Activated naive CD4-positive, alpha-beta T cell treated with anti-CD3 and anti-CD28 coated beads, Interleukin-2, amount 10 ng/mL, durations not matched to agents 7 days and 5 days (primary cell): ENCODE data around the gene MICAL2.

Experiments
- CTCF ChIA-PET: fragments of 350-600 bp; sonication (Branson Sonifier 250); formaldehyde crosslinking; loops from one replicate; lab custom pipeline; 2021; ENCODE audit warnings: antibody characterized with exemption; lab: Charles Lee
- DNase-seq: peaks from one replicate; pipeline ENCODE4 v3.0.0-alpha.2; 2020
- H3K27ac Mint-ChIP-seq: one replicate; pipeline ENCODE4 v1.8.0; 2021; ENCODE audit warnings: mild to moderate bottlenecking, moderate library complexity, mixed read lengths
- H3K27me3 Mint-ChIP-seq: one replicate; pipeline ENCODE4 v1.8.0; 2021; ENCODE audit warnings: mild to moderate bottlenecking, mixed read lengths
- H3K36me3 Mint-ChIP-seq: one replicate; pipeline ENCODE4 v1.8.0; 2021; ENCODE audit warnings: mixed read lengths
- H3K4me1 Mint-ChIP-seq: one replicate; pipeline ENCODE4 v1.8.0; 2021; ENCODE audit warnings: mixed read lengths
- H3K4me3 Mint-ChIP-seq: one replicate; pipeline ENCODE4 v1.8.0; 2021; ENCODE audit warnings: mild to moderate bottlenecking, moderate library complexity, mixed read lengths
- H3K9me3 Mint-ChIP-seq: one replicate; pipeline ENCODE4 v1.8.0; 2021; ENCODE audit warnings: mixed read lengths

Gene MICAL2

DNA sequence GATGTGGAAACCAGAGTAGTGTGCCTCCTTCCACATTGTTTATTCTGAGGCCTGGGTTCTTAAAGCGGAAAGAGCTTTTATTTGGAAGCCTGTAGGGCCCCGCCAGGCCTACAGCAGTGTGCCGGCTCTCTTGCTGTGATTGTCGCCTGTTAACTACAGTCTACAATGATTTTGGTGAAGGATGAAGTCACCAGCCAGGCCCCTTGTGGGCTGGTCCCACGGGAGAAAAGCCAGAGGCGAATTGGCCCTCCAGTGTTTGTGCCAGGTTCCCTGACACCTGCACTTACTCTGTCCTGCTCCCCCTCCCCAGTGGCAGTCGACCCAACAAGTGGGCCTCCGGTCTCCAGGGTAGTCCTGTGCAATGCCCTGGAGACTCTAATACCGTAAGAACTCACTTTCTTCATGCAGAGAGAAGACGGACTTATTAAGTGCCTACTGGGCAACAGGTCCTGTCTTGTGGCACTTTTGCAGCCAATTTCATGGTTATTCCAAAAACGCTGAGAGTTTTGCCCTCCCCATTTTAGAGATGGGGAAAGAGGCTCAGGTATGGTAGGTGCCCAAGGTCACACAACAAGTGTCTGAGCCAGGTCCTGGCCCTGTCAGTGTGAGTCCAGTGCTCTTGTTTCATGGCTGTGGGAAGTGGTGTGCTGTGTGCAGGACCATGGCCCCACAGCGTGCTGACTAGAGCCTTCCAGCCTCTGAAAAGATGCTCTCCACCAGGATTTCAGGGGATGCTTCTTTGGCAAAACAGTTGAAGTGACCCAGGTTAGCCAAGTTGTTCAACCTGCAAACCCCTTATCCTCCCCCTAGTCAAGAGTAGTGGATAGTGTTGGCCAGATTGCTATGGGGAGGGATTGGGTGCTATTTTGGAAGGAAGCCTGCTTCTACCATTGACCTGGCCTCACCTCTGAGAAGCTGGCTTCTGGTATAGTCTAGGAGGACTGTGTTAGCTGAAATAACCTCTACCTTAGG is 1.4 kb downstream of the MICAL2 start:
- H3K27me3 Mint-ChIP-seq: no peaks in the 10 kb centered on the region
- DNase-seq: no peak
- H3K4me1 Mint-ChIP-seq: peaks cover 39% of the 10 kb centered on the region
- H3K36me3 Mint-ChIP-seq: no peaks in the 10 kb centered on the region
- CTCF ChIA-PET: no interaction called here
- no peak overlapping the region for H3K27ac Mint-ChIP-seq
- no peaks in the 10 kb centered on the region for H3K9me3 Mint-ChIP-seq
- peak overlapping the region; percentile 67 for H3K4me3 Mint-ChIP-seq

DNA sequence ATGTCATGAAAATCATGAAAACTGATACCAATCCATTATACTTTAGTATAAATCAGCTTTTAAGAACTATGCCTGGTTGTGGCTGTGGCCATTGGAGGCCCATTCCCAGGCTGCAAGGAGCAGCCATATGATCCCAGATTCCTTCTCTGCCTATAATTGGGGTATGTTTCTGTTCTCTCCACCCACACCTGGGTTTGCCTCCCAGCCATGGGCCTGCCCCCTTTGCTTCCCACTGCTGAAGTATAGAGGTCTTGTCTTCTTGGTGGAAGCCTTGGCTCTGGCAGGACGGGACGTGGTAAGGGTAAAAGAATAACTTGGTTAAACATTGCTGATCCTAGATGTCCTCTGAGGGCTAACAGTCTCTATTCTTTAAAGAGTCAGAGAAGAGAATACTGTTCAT is 2.4 kb downstream of the MICAL2 start:
- no peak overlapping the region for H3K4me3 Mint-ChIP-seq
- no peaks in the 10 kb centered on the region for H3K36me3 Mint-ChIP-seq
- H3K27me3 Mint-ChIP-seq: no peaks in the 10 kb centered on the region
- no peak for DNase-seq
- CTCF ChIA-PET: no interaction called here
- no peaks in the 10 kb centered on the region for H3K9me3 Mint-ChIP-seq
- H3K4me1 Mint-ChIP-seq: peaks cover 40% of the 10 kb centered on the region
- no peak overlapping the region for H3K27ac Mint-ChIP-seq

DNA sequence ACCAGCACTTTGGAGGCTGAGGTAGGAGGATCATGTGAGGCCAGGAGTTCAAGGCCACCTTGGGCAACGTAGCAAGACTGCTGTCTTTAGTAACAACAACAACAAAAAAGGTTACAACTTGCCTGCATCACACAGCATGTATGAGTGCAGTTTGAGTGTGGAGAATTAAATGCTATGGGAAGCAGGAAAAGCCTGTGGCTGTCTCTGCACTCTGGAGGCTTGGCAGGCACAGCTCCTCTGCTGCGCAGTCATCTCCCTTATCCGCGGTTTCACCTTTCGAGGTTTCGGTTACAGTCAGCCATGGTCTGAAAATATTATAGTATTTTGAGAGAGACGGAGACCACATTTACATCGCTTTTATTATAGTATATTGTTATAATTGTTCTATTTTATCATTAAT is 2.9 kb downstream of the MICAL2 start:
- CTCF ChIA-PET: no interaction called here
- Mint-ChIP-seq H3K27me3 (no peaks in the 10 kb centered on the region), H3K4me1 (peaks cover 41% of the 10 kb centered on the region), H3K4me3 (no peak overlapping the region), H3K9me3 (no peaks in the 10 kb centered on the region), H3K27ac (no peak overlapping the region), H3K36me3 (peaks cover 2% of the 10 kb centered on the region)
- DNase-seq: no peak

DNA sequence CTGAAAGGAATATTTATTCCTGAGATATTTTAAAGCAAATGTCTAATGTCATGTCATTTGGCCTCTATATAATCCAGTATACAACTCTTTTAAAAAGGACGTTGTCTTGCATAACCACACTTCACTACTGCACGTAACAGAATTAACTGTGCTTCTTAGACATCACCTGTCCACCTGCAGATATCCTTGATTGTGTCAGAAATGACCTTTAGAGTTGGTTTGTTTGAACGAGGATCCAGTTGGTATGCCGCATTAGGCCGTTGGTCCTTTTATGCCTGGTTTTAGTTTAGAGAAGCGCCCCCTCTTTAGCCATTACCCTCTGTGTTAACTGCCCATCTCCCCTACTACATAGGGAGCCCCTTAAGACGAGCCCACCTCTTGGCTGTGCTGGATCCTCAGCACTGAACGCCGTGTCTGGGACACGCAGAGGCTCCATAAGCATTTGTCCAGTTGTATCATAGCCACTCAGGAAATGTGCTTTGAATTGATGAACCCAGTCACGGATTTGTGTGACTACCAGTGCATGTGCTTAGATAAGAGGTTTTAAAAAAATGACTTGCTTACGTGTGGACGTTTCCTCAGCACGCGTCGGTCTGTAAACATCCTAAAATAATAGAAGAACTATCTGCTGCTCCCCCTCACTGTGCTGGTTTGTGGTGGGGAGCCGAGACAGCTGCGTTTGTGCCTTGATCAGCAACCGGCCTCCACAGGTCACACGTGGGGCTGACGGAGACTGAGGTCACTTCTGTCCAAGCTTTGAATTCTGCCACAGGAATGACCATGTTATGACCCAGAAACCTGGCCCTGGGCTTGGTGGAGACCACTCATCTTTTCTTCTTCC is 4.0 kb downstream of the MICAL2 start:
- no peak for DNase-seq
- H3K27me3 Mint-ChIP-seq: no peaks in the 10 kb centered on the region
- no peak overlapping the region for H3K27ac Mint-ChIP-seq
- CTCF ChIA-PET: interaction anchor here (1.1 kb wide), 1 partner anchor 122 kb away, joined by 3 read pairs; no protein-coding TSS in a partner anchor
- peaks cover 2% of the 10 kb centered on the region for H3K36me3 Mint-ChIP-seq
- H3K9me3 Mint-ChIP-seq: no peaks in the 10 kb centered on the region
- no peak overlapping the region for H3K4me3 Mint-ChIP-seq
- peaks cover 37% of the 10 kb centered on the region for H3K4me1 Mint-ChIP-seq

DNA sequence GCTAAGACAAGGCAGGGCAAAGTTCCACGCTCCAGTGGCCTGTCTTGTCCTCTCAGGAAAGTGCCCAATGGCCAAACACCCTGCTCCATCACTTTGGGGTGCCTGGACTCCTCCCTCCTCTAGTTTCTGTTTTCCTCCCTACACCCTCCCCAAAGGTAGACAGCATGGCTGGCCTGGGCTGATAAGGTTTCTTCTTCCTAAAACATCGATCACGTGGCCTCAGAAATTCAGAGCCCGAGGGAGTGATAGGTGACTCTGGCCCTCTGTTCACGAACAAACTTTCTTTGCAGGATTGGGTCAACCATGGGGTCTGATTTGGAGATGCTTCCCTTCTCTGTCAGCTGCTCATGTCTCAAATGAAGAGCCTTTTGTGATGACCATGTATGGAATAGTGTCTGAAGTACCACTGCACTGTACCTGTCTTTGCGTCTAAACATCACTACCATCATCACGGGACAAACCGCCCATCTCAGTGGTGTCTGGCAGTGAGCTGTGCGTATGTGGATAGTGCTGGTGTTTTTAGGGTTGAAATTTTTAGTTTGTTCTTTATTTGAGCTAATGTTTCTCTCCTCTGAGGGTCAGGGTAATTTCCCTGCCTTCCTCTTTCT is 6.1 kb downstream of the MICAL2 start:
- CTCF ChIA-PET: interaction anchor here (0.7 to 1.4 kb wide), 5 partner anchors 10 to 121 kb away, joined by 3 to 5 read pairs (median 3); no protein-coding TSS in a partner anchor
- Mint-ChIP-seq H3K4me3 (no peak overlapping the region), H3K27me3 (no peaks in the 10 kb centered on the region), H3K27ac (no peak overlapping the region), H3K9me3 (no peaks in the 10 kb centered on the region), H3K36me3 (peaks cover 2% of the 10 kb centered on the region), H3K4me1 (peaks cover 34% of the 10 kb centered on the region)
- no peak for DNase-seq

DNA sequence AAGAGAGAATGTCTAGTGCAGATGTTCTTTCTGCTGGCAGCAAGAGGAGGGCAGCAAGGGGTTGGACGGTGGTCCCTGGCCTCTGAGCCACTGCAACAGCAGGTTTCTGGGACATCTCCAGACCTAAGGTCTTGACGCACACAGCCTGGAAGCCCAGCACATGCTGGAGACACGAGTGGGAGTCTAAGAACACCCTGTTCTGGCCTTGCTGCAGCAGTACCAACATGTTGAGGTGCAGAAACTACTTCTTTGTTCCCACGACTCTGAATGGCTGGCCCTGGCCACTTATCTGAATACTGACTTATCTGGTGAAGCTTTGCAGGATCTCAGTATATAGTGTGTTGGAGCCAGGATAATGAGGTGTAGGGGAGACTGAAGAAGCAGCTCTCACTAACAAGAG is 6.8 kb downstream of the MICAL2 start:
- no peaks in the 10 kb centered on the region for H3K27me3 Mint-ChIP-seq
- H3K4me3 Mint-ChIP-seq: no peak overlapping the region
- DNase-seq: no peak
- H3K27ac Mint-ChIP-seq: no peak overlapping the region
- H3K9me3 Mint-ChIP-seq: no peaks in the 10 kb centered on the region
- H3K4me1 Mint-ChIP-seq: peaks cover 35% of the 10 kb centered on the region
- peaks cover 2% of the 10 kb centered on the region for H3K36me3 Mint-ChIP-seq
- CTCF ChIA-PET: interaction anchor here (0.7 to 1.4 kb wide), 6 partner anchors 9 to 120 kb away, joined by 3 to 5 read pairs (median 3); no protein-coding TSS in a partner anchor

DNA sequence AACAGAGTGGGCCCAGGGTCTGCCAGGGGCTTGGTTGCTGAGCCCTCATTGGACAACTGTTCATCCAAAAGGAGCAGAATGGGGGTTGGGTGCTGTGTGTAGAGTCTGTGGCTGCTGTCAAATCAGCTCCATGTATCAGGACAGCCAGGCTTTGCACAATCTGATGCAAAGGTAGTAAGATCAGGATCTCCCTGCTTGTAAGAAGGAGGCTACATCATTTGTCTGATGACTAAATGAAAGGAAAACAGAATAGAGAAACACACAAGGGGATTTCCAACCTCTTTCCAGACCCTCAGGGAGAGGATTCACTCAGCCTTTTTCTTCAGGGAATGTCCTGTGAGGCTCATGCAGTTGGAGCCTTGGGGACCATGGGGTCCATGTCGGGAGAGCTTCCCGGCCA is 7.2 kb downstream of the MICAL2 start:
- H3K27me3 Mint-ChIP-seq: no peaks in the 10 kb centered on the region
- no peak overlapping the region for H3K27ac Mint-ChIP-seq
- no peak overlapping the region for H3K4me3 Mint-ChIP-seq
- CTCF ChIA-PET: interaction anchor here (0.7 to 1.4 kb wide), 6 partner anchors 9 to 120 kb away, joined by 3 to 5 read pairs (median 3); no protein-coding TSS in a partner anchor
- H3K4me1 Mint-ChIP-seq: peaks cover 34% of the 10 kb centered on the region
- no peak for DNase-seq
- no peaks in the 10 kb centered on the region for H3K9me3 Mint-ChIP-seq
- H3K36me3 Mint-ChIP-seq: peaks cover 2% of the 10 kb centered on the region

DNA sequence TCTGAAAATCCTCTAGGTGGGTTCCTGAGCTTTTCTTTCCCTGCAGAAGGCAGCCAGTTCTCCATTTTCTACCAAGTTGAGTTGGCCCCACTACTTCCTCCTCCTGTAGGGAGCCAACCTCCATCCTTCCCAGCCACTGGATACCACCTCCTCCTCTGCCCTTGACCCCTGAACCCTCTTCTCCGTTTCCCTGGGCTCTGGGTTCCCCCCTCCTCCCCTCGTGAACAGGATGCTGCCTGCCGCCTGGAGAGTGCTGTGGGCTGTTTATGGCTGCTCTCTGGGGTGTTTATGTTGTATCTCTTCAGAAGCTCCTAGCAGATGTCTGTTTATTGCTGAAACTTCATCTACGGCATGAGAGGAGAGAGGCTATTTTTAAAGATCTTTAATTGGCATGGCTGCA is 8.6 kb downstream of the MICAL2 start:
- peaks cover 33% of the 10 kb centered on the region for H3K4me1 Mint-ChIP-seq
- H3K27me3 Mint-ChIP-seq: no peaks in the 10 kb centered on the region
- no peak overlapping the region for H3K4me3 Mint-ChIP-seq
- H3K9me3 Mint-ChIP-seq: no peaks in the 10 kb centered on the region
- H3K36me3 Mint-ChIP-seq: peaks cover 2% of the 10 kb centered on the region
- DNase-seq: no peak
- CTCF ChIA-PET: interaction anchor here (0.8 to 1.2 kb wide), 3 partner anchors 9 to 116 kb away, joined by 3 read pairs; no protein-coding TSS in a partner anchor
- H3K27ac Mint-ChIP-seq: no peak overlapping the region

DNA sequence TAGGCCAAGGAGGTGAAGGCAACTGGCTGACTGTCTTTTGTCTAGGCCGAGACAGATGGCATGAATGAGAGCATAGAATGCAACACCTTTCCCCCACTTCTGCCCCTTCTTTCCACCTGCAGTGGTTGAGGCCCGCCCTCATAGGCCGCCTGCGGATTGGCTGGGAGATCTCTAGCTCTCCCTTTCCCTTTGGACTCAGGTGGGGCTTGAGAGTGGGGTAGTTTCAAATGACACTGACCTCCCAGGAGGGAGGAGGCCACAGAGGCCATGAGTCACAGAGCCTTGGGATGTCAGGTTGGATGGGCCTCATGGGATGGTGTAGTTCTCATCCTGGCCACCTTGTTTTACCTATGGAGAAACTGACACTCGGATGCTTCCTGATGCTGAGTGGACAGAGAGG is 9.1 kb downstream of the MICAL2 start:
- H3K4me1 Mint-ChIP-seq: peaks cover 39% of the 10 kb centered on the region
- no peak for DNase-seq
- no peak overlapping the region for H3K4me3 Mint-ChIP-seq
- no peaks in the 10 kb centered on the region for H3K27me3 Mint-ChIP-seq
- H3K36me3 Mint-ChIP-seq: peaks cover 2% of the 10 kb centered on the region
- H3K27ac Mint-ChIP-seq: no peak overlapping the region
- no peaks in the 10 kb centered on the region for H3K9me3 Mint-ChIP-seq
- CTCF ChIA-PET: interaction anchor here (1.0 to 6.6 kb wide), 3 partner anchors 10 to 116 kb away, joined by 3 to 48 read pairs (median 3); no protein-coding TSS in a partner anchor

DNA sequence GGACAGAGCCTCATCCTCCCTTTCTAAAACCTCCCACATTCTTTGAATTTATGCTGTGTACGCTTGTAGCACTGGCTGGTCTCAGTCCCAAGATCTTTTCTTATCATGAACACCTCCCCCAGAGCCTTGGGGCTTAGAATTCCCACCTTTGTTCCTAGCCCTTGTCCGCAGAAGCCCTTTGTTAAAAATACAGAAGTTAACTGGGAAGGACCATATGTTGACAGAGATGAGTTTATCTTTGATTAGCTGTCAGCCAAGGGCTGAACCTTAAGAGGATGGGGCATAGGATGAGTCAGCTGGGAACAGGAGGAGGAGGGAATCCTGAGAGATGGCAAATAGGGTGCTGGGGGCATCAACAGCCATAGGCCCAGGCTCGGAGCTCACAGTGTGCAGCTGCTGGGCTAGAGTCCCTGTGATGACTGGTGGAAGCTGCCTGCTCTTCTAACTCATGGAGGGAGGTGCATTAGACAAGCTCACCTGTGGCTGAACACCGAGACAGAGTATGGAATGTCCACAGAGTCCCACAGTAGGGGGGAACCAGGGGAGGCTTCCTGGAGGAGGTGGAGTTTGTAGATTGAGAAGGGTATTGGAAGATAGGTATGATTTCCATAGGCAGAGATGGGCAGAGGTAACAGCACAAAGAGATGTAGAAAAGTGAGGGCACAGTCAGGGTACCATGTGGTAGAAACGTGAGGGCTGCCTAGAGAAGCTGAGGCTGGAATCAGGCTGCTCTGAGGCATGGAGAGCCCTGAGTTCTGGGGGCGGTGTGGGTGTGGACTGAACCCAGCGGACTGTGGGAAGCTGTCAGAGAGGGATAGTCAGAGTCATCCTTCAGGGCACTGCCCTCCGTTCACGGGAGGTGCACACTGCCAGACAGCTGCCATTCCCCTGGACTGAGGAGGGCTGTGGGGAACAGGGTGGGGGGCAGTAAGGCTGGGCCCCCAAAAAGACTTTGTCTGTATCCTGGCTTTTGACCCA is 9.9 kb downstream of the MICAL2 start:
- peaks cover 2% of the 10 kb centered on the region for H3K36me3 Mint-ChIP-seq
- H3K4me1 Mint-ChIP-seq: peaks cover 47% of the 10 kb centered on the region
- H3K27ac Mint-ChIP-seq: no peak overlapping the region
- H3K27me3 Mint-ChIP-seq: no peaks in the 10 kb centered on the region
- H3K4me3 Mint-ChIP-seq: no peak overlapping the region
- CTCF ChIA-PET: interaction anchor here (0.6 to 6.6 kb wide), 10 partner anchors 12 to 162 kb away, joined by 3 to 48 read pairs (median 4); no protein-coding TSS in a partner anchor
- no peak for DNase-seq
- H3K9me3 Mint-ChIP-seq: no peaks in the 10 kb centered on the region

DNA sequence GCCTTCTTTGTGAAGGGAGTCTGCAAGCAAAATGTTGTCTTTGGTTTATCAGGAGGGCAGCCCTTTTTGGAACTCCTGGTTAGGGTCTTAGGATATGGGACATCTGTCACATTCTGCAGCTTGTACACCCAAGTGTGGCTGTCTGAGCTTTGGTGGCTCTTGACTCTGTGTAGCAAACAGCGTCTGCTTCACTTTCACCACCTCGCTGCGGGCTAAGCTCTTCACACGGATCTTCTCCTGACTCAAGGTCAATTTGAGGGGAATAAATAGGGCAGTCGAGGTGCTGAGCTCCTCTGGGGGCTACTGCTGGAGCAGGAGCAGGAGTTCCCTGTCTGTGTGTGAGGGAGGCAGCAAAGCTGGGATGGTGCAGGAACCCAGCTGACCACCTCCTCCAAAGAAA is 10.6 kb downstream of the MICAL2 start:
- H3K36me3 Mint-ChIP-seq: peaks cover 2% of the 10 kb centered on the region
- H3K9me3 Mint-ChIP-seq: no peaks in the 10 kb centered on the region
- H3K27me3 Mint-ChIP-seq: no peaks in the 10 kb centered on the region
- peaks cover 49% of the 10 kb centered on the region for H3K4me1 Mint-ChIP-seq
- no peak overlapping the region for H3K4me3 Mint-ChIP-seq
- no peak overlapping the region for H3K27ac Mint-ChIP-seq
- DNase-seq: no peak
- CTCF ChIA-PET: interaction anchor here (0.6 to 6.6 kb wide), 11 partner anchors 12 to 161 kb away, joined by 3 to 48 read pairs (median 4); no protein-coding TSS in a partner anchor

DNA sequence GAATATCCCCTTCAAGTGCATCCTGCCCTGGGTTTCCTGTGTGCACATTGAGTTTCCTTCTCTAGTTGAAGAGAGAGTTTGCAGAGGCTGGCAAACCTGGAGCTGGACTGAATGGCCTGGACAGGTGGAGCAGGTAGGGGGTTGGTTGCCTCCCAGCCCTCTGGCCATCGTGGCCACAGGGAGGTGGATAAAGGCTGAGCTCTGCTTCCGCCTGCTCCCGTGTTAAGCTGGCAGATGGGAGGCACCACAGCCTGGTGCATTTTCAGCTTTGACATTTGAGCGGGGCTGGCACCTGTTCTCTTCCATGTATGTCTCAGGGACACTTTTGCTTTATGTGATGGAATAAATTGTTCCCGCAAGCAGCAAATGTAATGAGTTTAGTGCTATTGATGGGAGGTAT is 11.1 kb downstream of the MICAL2 start:
- Mint-ChIP-seq H3K27ac (no peak overlapping the region), H3K4me3 (no peak overlapping the region), H3K4me1 (peaks cover 50% of the 10 kb centered on the region), H3K27me3 (no peaks in the 10 kb centered on the region), H3K9me3 (no peaks in the 10 kb centered on the region), H3K36me3 (peaks cover 2% of the 10 kb centered on the region)
- CTCF ChIA-PET: interaction anchor here (1.1 to 6.6 kb wide), 11 partner anchors 11 to 161 kb away, joined by 3 to 48 read pairs (median 5); no protein-coding TSS in a partner anchor
- DNase-seq: no peak
